H9 (cell line): ENCODE results near the gene RBMS3. TPM values are rescaled to one million over a fixed set of nuclear protein-coding genes. Genes with fewer than 3 reads are reported as not detected.

Experiments used
- DNase-seq: peaks from one replicate; pipeline ENCODE4 v3.0.0-alpha.2; 2017
- H2AFZ ChIP-seq: one replicate; pipeline ENCODE4 v1.6.1; 2013; ENCODE audit warnings: mild to moderate bottlenecking, low read length, control low read depth, moderate library complexity
- H2AK5ac ChIP-seq: 2 replicates; pipeline ENCODE4 v1.6.1; 2013; ENCODE audit warnings: low read length, control low read depth, mixed read lengths; ENCODE audit not compliant: insufficient read length
- H2BK120ac ChIP-seq: one replicate; pipeline ENCODE4 v1.6.1; 2013; ENCODE audit warnings: low read depth, mild to moderate bottlenecking, low read length, control low read depth, inconsistent platforms; ENCODE audit not compliant: poor library complexity, severe bottlenecking
- H2BK12ac ChIP-seq: 2 replicates; pipeline ENCODE4 v1.6.1; 2013; ENCODE audit warnings: low read length, control low read depth, mixed read lengths, low read depth; ENCODE audit not compliant: insufficient read length
- H2BK15ac ChIP-seq: 2 replicates; pipeline ENCODE4 v1.6.1; 2013; ENCODE audit warnings: low read depth, low read length, control low read depth
- H2BK20ac ChIP-seq: one replicate; pipeline ENCODE4 v1.6.1; 2013; ENCODE audit warnings: low read depth, mild to moderate bottlenecking, low read length, control low read depth, inconsistent platforms; ENCODE audit not compliant: poor library complexity, severe bottlenecking
- H2BK5ac ChIP-seq: 2 replicates; pipeline ENCODE4 v1.6.1; 2013; ENCODE audit warnings: low read length, control low read depth, mixed read lengths; ENCODE audit not compliant: insufficient read length
- H3K14ac ChIP-seq: 2 replicates; pipeline ENCODE4 v1.6.1; 2013; ENCODE audit warnings: low read length, control low read depth; ENCODE audit not compliant: insufficient read depth
- H3K18ac ChIP-seq: 2 replicates; pipeline ENCODE4 v1.6.1; 2013; ENCODE audit warnings: low read depth, mild to moderate bottlenecking, mixed read lengths, low read length, control low read depth; ENCODE audit not compliant: insufficient read length
- H3K23ac ChIP-seq: 2 replicates; pipeline ENCODE4 v1.6.1; 2013; ENCODE audit warnings: low read length, control low read depth, mixed read lengths, low read depth; ENCODE audit not compliant: insufficient read length
- H3K23me2 ChIP-seq: 2 replicates; pipeline ENCODE4 v1.6.1; 2013; ENCODE audit warnings: low read depth, mild to moderate bottlenecking, mixed read lengths, low read length, control low read depth; ENCODE audit not compliant: insufficient read length, poor library complexity, severe bottlenecking
- H3K27ac ChIP-seq: 2 replicates; pipeline ENCODE4 v1.5.1; 2013; ENCODE audit warnings: low read length, control low read depth, mixed read lengths, low read depth; ENCODE audit not compliant: insufficient read length
- H3K27me3 ChIP-seq: 2 replicates; pipeline ENCODE4 v1.6.1; 2013; ENCODE audit warnings: low read length, control low read depth, inconsistent platforms; ENCODE audit not compliant: insufficient read depth
- H3K4ac ChIP-seq: 2 replicates; pipeline ENCODE4 v1.6.1; 2013; ENCODE audit warnings: low read depth, mild to moderate bottlenecking, control low read depth, inconsistent platforms, low read length, moderate library complexity
- H3K4me1 ChIP-seq: 2 replicates; pipeline ENCODE4 v1.6.1; 2013; ENCODE audit warnings: low read length, control low read depth, inconsistent platforms; ENCODE audit not compliant: insufficient read depth
- H3K4me2 ChIP-seq: 2 replicates; pipeline ENCODE4 v1.6.1; 2013; ENCODE audit warnings: low read length, control low read depth, mixed read lengths; ENCODE audit not compliant: insufficient read length, insufficient read depth
- H3K56ac ChIP-seq: 2 replicates; pipeline ENCODE4 v1.6.1; 2013; ENCODE audit warnings: low read depth, mild to moderate bottlenecking, mixed read lengths, low read length, control low read depth; ENCODE audit not compliant: insufficient read length
- H3K79me1 ChIP-seq: 2 replicates; pipeline ENCODE4 v1.6.1; 2013; ENCODE audit warnings: low read depth, mild to moderate bottlenecking, moderate library complexity, low read length, control low read depth, inconsistent platforms; ENCODE audit not compliant: insufficient read depth, poor library complexity, severe bottlenecking
- H3K79me2 ChIP-seq: 2 replicates; pipeline ENCODE4 v1.6.1; 2013; ENCODE audit warnings: low read length, control low read depth, inconsistent platforms; ENCODE audit not compliant: insufficient read depth
- H3K9ac ChIP-seq: 2 replicates; pipeline ENCODE4 v1.6.1; 2013; ENCODE audit warnings: low read length, control low read depth, mixed read lengths; ENCODE audit not compliant: insufficient read length; ENCODE audit errors: extremely low read depth
- H3K9me3 ChIP-seq: one replicate; pipeline ENCODE4 v1.6.1; 2013; ENCODE audit warnings: low read depth, low read length, inconsistent platforms; ENCODE audit not compliant: control insufficient read depth
- H3T11ph ChIP-seq: one replicate; pipeline ENCODE4 v1.6.1; 2013; ENCODE audit warnings: mild to moderate bottlenecking, low read length, control low read depth, inconsistent platforms
- H4K20me1 ChIP-seq: one replicate; pipeline ENCODE4 v1.6.1; 2013; ENCODE audit not compliant: control insufficient read depth, insufficient read length, insufficient read depth
- H4K5ac ChIP-seq: 2 replicates; pipeline ENCODE4 v1.6.1; 2013; ENCODE audit warnings: low read depth, mild to moderate bottlenecking, mixed read lengths, low read length, control low read depth; ENCODE audit not compliant: insufficient read length
- H4K8ac ChIP-seq: replicated peaks from 2 replicates; pipeline ENCODE4 v1.6.1; 2013; ENCODE audit warnings: low read length, control low read depth, mixed read lengths, low read depth; ENCODE audit not compliant: insufficient read length
- H4K91ac ChIP-seq: 2 replicates; pipeline ENCODE4 v1.6.1; 2013; ENCODE audit warnings: low read depth, mild to moderate bottlenecking, moderate library complexity, mixed read lengths, low read length, control low read depth; ENCODE audit not compliant: insufficient read length
- H3K27ac Mint-ChIP-seq, 3 experiments: 2 replicates in 2 of 3; 3 replicates in 1 of 3; pipeline ENCODE4 v1.8.0; 2020 to 2021; ENCODE audit warnings: mixed read lengths in 3 of 3, mild to moderate bottlenecking in 1 of 3, moderate library complexity in 1 of 3
- H3K27me3 Mint-ChIP-seq: 2 replicates; pipeline ENCODE4 v1.8.0; 2021; ENCODE audit warnings: low read depth, mild to moderate bottlenecking, moderate library complexity, mixed read lengths
- H3K36me3 Mint-ChIP-seq, 3 experiments: 2 replicates in 2 of 3; 3 replicates in 1 of 3; pipeline ENCODE4 v1.8.0; 2020 to 2021; ENCODE audit warnings: low read depth in 3 of 3, mixed read lengths in 3 of 3; ENCODE audit not compliant: insufficient read depth in 1 of 3
- H3K4me1 Mint-ChIP-seq, 2 experiments: 2 replicates each; pipeline ENCODE4 v1.8.0; 2020; ENCODE audit warnings: mixed read lengths in 2 of 2
- H3K4me3 Mint-ChIP-seq, 2 experiments: 2 replicates in 1 of 2; 3 replicates in 1 of 2; pipeline ENCODE4 v1.8.0; 2020 to 2021; ENCODE audit warnings: mild to moderate bottlenecking in 2 of 2, mixed read lengths in 2 of 2, moderate library complexity in 1 of 2
- H3K9me3 Mint-ChIP-seq, 2 experiments: 2 replicates in 1 of 2; 3 replicates in 1 of 2; pipeline ENCODE4 v1.8.0; 2020; ENCODE audit warnings: mild to moderate bottlenecking in 2 of 2, mixed read lengths in 2 of 2, moderate library complexity in 1 of 2
- WGBS: extraction: QIAGEN DNeasy Blood & Tissue Kit; methylation state at CpG from one replicate; pipeline ENCODE4 v1.1.7; 2013; ENCODE audit warnings: missing lambda C conversion rate, low lambda C conversion rate, mixed read lengths; ENCODE audit not compliant: insufficient read length; ENCODE audit errors: extremely low coverage; 5-methylcytosine and 5-hydroxymethylcytosine counted together
- total RNA-seq: library from RNA; stranded (reverse); gene quantifications from 2 replicates; pipeline ENCODE4 v1.2.1, GENCODE V29; 2021
- TF ChIP-seq, protein P1 (sequence below): fragments of 200-600 bp; sonication (generic); conservative IDR thresholded peaks from 3 replicates; pipeline ENCODE4 v1.8.0; 2021; ENCODE audit warnings: antibody characterized with exemption, mild to moderate bottlenecking

RBMS3 gene
- total RNA-seq, 1 experiment from 2014 or later = 8.1 TPM

- no CpG with 5 or more reads among the region's 1 CpG for WGBS
- Histone ChIP-seq H3T11ph (no peak overlapping the region), H3K27me3 (no peaks in the 10 kb centered on the region), H4K8ac (no peak overlapping the region), H3K56ac (no peak overlapping the region), H3K79me2 (no peaks in the 10 kb centered on the region), H3K27ac (no peak overlapping the region), H3K79me1 (no peaks in the 10 kb centered on the region), H3K9ac (no peak overlapping the region), H2BK15ac (no peak overlapping the region), H2BK20ac (no peak overlapping the region), H2BK5ac (no peak overlapping the region), H4K5ac (no peak overlapping the region), H3K4me1 (no peaks in the 10 kb centered on the region), H3K23ac (no peak overlapping the region), H4K20me1 (no peaks in the 10 kb centered on the region), H4K91ac (no peak overlapping the region), H3K4me2 (no peak overlapping the region), H2AFZ (no peak overlapping the region), H3K4ac (no peak overlapping the region), H2BK120ac (no peak overlapping the region), H3K9me3 (no peaks in the 10 kb centered on the region), H3K23me2 (no peaks in the 10 kb centered on the region), H2AK5ac (no peak overlapping the region), H2BK12ac (no peak overlapping the region), H3K18ac (no peak overlapping the region), H3K14ac (no peak overlapping the region)
- H3K27ac Mint-ChIP-seq = no peak overlapping the region
- H3K27me3 Mint-ChIP-seq = no peaks in the 10 kb centered on the region
- H3K9me3 Mint-ChIP-seq = no peaks in the 10 kb centered on the region
- TF ChIP-seq, protein P1, sequence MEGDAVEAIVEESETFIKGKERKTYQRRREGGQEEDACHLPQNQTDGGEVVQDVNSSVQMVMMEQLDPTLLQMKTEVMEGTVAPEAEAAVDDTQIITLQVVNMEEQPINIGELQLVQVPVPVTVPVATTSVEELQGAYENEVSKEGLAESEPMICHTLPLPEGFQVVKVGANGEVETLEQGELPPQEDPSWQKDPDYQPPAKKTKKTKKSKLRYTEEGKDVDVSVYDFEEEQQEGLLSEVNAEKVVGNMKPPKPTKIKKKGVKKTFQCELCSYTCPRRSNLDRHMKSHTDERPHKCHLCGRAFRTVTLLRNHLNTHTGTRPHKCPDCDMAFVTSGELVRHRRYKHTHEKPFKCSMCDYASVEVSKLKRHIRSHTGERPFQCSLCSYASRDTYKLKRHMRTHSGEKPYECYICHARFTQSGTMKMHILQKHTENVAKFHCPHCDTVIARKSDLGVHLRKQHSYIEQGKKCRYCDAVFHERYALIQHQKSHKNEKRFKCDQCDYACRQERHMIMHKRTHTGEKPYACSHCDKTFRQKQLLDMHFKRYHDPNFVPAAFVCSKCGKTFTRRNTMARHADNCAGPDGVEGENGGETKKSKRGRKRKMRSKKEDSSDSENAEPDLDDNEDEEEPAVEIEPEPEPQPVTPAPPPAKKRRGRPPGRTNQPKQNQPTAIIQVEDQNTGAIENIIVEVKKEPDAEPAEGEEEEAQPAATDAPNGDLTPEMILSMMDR = no peak
- peaks cover 18% of the 10 kb centered on the region in 2 experiments for H3K4me1 Mint-ChIP-seq
- no peaks in the 10 kb centered on the region for H3K36me3 Mint-ChIP-seq
- no peak for DNase-seq
- H3K4me3 Mint-ChIP-seq = no peak overlapping the region
These were observed 589.3 kb downstream of the RBMS3 start for GRCh38 chr3:29870136-29870535.
